K562 treated with DMSO at 1 percent for 12 hours (cell line): Measurements from ENCODE around the gene HOXD4. TPM values are rescaled to one million over a fixed set of nuclear protein-coding genes. Genes with fewer than 3 reads are reported as not detected.

ENCODE experiments used
- total RNA-seq: library from RNA; unstranded; fragments of 300-600 nt; gene quantifications from 2 replicates; pipeline ENCODE4 v1.2.3, GENCODE V29; 2022; ENCODE audit not compliant: insufficient read depth

The HOXD4 gene
- total RNA-seq = not detected in 2 replicates

DNA sequence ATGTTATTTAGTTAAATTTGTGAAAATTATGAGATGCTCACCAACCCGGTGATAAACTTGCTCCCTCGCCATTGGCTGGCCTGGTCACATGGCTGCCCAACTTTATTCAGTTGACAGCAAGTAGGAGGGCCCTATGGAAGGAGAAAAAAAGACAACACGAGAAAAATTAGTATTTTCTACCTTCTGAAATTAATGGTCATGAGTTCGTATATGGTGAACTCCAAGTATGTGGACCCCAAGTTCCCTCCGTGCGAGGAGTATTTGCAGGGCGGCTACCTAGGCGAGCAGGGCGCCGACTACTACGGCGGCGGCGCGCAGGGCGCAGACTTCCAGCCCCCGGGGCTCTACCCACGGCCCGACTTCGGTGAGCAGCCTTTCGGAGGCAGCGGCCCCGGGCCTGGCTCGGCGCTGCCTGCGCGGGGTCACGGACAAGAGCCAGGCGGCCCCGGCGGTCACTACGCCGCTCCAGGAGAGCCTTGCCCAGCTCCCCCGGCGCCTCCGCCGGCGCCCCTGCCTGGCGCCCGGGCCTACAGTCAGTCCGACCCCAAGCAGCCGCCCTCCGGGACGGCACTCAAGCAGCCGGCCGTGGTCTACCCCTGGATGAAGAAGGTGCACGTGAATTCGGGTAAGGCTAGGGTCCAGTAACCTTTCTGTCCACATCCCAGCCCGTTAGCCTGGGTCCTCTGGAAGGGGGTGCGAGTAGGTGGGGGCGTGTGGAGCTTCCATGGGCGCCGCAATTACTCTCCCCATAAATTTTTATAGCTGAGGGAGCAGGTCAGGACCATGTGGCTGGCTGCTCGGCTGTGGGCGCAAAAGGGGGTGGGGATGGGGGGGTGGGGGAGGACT lies at the start of gene HOXD4:
Gene HOXD4 (plus strand): TSS at position 109 of the 846 bp plus-strand sequence. CDS start 84 bp downstream, at position 193.

GRCh38 chr2:176106581-176107539 lies 44.5 kb upstream of the HOXD4 start, which contains the start of gene HOXD11:
Gene HOXD11 (plus strand): TSS chr2:176107280. CDS start chr2:176107356, 76 bp downstream.

GRCh38 chr2:176115883-176116813 lies 35.2 kb upstream of the HOXD4 start, which contains the start of gene HOXD10:
Gene HOXD10 (plus strand): TSS chr2:176116778. CDS start chr2:176116834, 56 bp downstream.

DNA sequence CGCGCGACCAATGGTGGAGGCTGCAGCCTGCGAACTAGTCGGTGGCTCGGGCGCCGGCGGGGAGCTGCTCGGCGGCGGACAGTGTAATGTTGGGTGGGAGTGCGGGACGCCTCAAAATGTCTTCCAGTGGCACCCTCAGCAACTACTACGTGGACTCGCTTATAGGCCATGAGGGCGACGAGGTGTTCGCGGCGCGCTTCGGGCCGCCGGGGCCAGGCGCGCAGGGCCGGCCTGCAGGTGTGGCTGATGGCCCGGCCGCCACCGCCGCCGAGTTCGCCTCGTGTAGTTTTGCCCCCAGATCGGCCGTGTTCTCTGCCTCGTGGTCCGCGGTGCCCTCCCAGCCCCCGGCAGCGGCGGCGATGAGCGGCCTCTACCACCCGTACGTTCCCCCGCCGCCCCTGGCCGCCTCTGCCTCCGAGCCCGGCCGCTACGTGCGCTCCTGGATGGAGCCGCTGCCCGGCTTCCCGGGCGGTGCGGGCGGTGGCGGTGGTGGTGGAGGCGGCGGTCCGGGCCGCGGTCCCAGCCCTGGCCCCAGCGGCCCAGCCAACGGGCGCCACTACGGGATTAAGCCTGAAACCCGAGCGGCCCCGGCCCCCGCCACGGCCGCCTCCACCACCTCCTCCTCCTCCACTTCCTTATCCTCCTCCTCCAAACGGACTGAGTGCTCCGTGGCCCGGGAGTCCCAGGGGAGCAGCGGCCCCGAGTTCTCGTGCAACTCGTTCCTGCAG lies 28.5 kb upstream of the HOXD4 start, which contains the start of gene HOXD9:
Gene HOXD9 (plus strand): TSS at position 37 of the 728 bp plus-strand sequence. CDS start 50 bp downstream, at position 87.

GRCh38 chr2:176128982-176129796 lies 22.2 kb upstream of the HOXD4 start, which contains the start of gene HOXD8:
Gene HOXD8 (plus strand): TSS chr2:176129705. CDS start chr2:176130367, 662 bp downstream.

DNA sequence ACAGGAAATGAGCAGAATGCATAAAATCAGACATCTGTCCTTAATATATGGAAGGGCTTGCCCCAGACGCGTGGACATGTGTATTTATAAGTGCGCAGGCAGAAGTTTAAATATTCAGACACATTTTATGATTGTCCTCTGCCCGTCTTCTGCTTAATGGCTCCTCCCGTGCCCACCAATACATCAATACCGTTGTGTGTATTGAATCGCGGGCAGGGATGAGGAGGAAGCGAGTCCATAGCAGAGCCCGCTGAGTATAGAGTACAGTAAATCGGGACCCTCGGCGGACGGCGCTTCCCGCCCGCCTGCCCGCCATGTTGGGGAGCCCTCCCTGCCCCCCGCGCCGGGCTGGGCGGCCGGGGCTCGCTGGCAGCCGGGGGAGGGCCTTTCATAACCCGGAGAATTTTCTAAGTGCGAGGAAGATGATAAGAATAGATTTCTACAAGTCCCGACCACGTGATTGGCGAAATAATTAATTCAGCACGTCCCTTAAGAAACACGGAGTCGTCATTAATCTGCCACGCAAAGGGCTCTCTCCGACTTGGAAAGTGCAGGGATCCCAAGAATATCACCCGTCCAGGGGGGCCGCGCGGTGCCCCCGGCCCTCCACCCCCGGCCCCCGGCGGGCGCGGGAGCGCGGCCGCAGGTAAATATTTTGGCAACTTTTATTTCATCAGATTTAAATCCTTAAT lies 5.6 kb downstream of the HOXD4 start, which contains the start of gene HOXD3:
Gene HOXD3 (plus strand): TSS at position 501 of the 692 bp plus-strand sequence. CDS start 11,808 bp downstream, outside the sequence.

DNA sequence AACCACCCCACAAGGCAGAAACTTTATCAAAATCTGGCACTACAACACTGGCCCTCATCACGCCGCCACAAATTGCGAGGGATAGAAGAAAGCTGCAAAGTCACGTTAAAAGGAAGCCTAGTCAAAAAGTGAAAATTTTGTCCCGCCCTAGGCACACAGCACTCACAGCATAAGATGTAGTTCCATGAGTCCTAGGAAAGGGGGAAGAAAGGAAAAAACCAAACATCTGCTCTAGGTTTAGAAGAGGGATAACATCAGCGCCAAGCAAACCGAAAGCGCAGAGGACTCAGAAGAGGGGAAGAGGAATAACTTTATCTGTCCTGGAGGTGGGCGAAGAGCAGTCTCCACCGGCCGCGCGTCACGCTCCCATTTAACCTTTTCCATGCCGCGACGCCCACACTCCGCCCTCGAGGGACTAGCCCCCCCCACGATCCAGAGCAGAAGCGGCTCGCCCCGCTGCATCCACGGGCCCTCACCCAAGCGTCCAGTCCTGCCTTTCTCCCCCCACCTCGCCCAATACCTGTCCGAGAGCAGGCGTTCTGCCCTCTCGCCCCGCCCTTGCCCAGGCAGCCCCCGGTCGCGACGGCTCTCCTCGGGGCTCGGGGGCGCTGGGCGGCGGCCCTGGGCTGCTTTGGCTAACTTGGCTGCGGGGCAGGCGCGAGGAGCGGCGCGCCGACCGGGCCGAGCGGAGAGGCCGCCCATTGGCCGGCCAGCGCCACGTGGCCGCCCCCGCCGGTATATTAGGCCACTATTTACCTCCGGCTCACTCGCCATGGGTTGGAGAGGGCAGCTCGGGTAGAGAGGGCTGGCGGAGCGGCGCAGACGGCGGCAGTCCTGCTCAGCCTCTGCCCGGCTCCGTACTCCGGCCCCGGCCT lies 36.8 kb downstream of the HOXD4 start, which contains the start of gene HOXD1:
Gene HOXD1 (plus strand): TSS at position 770 of the 875 bp plus-strand sequence. CDS start 134 bp downstream, outside the sequence.

Other genes starting within 250 kb of the HOXD4 start
- 23.3 and 34.3 TPM in 2 replicates for gene LNPK, start 149.3 kb upstream of the HOXD4 start, total RNA-seq
- not detected in 2 replicates for gene EVX2, start 67.6 kb upstream of the HOXD4 start, total RNA-seq
- gene HOXD13, start 58.8 kb upstream of the HOXD4 start, total RNA-seq = not detected in 2 replicates
- gene HOXD12, start 51.8 kb upstream of the HOXD4 start, total RNA-seq = not detected in 2 replicates
- gene HOXD11, start 44.3 kb upstream of the HOXD4 start, total RNA-seq = not detected in 2 replicates
- gene HOXD10, start 34.8 kb upstream of the HOXD4 start, total RNA-seq = not detected in 2 replicates
- gene HOXD9, start 28.8 kb upstream of the HOXD4 start, total RNA-seq = not detected in 2 replicates
- 0.99 TPM in 1 of 2 replicates, not detected in the other for gene HOXD8, start 21.8 kb upstream of the HOXD4 start, total RNA-seq
- not detected in 2 replicates for gene HOXD3, start 5.8 kb downstream of the HOXD4 start, total RNA-seq
- not detected in 2 replicates for gene HOXD1, start 37.1 kb downstream of the HOXD4 start, total RNA-seq
- gene MTX2, start 117.9 kb downstream of the HOXD4 start, total RNA-seq = 53.2 and 61.2 TPM in 2 replicates